H1 (cell line): ENCODE results near the gene ADD3. TPM values are rescaled to one million over a fixed set of nuclear protein-coding genes. Genes with fewer than 3 reads are reported as not detected.

ENCODE experiments used
- CTCF ChIA-PET: fragments of 300-600 bp; sonication (Branson Sonifier 250); formaldehyde crosslinking; loops from one replicate; lab custom pipeline; 2021; ENCODE audit not compliant: partially characterized antibody; lab: Charles Lee
- POLR2A ChIA-PET: fragments of 300-600 bp; sonication (Branson Sonifier 250); formaldehyde crosslinking; loops from one replicate; lab custom pipeline; 2021; ENCODE audit warnings: inconsistent platforms; ENCODE audit not compliant: partially characterized antibody; lab: Charles Lee
- DNase-seq, 2 experiments: peaks; one replicate each; pipeline versions ENCODE4 v3.0.0 to v3.0.0-alpha.2; 2010 to 2022; ENCODE audit warnings: low spot score in 2 of 2, low read depth in 1 of 2, mixed read lengths in 1 of 2
- FAIRE-seq: peaks from 2 replicates; lab custom pipeline; 2011; peaks lifted over from hg19 to GRCh38; lab: Jason Lieb, UNC
- H2AFZ ChIP-seq: 2 replicates; pipeline ENCODE4 v1.8.1; 2012; ENCODE audit warnings: low read length, inconsistent platforms
- H2AK5ac ChIP-seq: 2 replicates; pipeline ENCODE4 v1.6.1; 2013; ENCODE audit warnings: low read depth, low read length
- H2BK120ac ChIP-seq: replicated peaks from 2 replicates; pipeline ENCODE3; 2013; ENCODE audit warnings: low read depth, low read length, inconsistent platforms
- H2BK12ac ChIP-seq: 2 replicates; pipeline ENCODE4 v1.6.1; 2013; ENCODE audit warnings: low read depth, low read length
- H2BK15ac ChIP-seq: 2 replicates; pipeline ENCODE4 v1.6.1; 2013; ENCODE audit warnings: low read length
- H2BK20ac ChIP-seq: 2 replicates; pipeline ENCODE4 v1.6.1; 2013; ENCODE audit warnings: low read length
- H2BK5ac ChIP-seq: 2 replicates; pipeline ENCODE4 v1.6.1; 2013; ENCODE audit warnings: low read depth, low read length
- H3K14ac ChIP-seq: 2 replicates; pipeline ENCODE4 v1.6.1; 2013; ENCODE audit warnings: inconsistent platforms; ENCODE audit not compliant: insufficient read length
- H3K18ac ChIP-seq: 2 replicates; pipeline ENCODE4 v1.6.1; 2013; ENCODE audit warnings: low read length; ENCODE audit errors: extremely low read depth
- H3K23ac ChIP-seq: 2 replicates; pipeline ENCODE4 v1.6.1; 2013; ENCODE audit warnings: inconsistent platforms; ENCODE audit not compliant: insufficient read length
- H3K23me2 ChIP-seq: 2 replicates; pipeline ENCODE4 v1.6.1; 2013; ENCODE audit warnings: low read depth, low read length
- H3K27ac ChIP-seq: 2 replicates; pipeline ENCODE4 v1.6.1; 2011; ENCODE audit warnings: low read depth, low read length, inconsistent platforms
- H3K27me3 ChIP-seq, 4 experiments: replicated peaks in 1 of 4; 1 replicate in 1 of 4; 2 replicates in 3 of 4; pipeline versions ENCODE4 v1.6.1 to v1.8.1; 2011 to 2013; ENCODE audit warnings: low read length in 3 of 4, mild to moderate bottlenecking in 3 of 4, inconsistent platforms in 2 of 4, mixed read lengths in 2 of 4, moderate library complexity in 1 of 4; ENCODE audit not compliant: control insufficient read depth in 3 of 4, insufficient read depth in 3 of 4; ENCODE audit errors: extremely low read depth in 1 of 4
- H3K36me3 ChIP-seq, 4 experiments: 2 replicates each; pipeline versions ENCODE4 v1.6.1 to v1.8.1; 2011 to 2013; ENCODE audit warnings: mild to moderate bottlenecking in 4 of 4, low read length in 3 of 4, moderate library complexity in 2 of 4, control low read depth in 1 of 4, inconsistent platforms in 1 of 4; ENCODE audit not compliant: insufficient read depth in 4 of 4, control insufficient read depth in 2 of 4
- H3K4ac ChIP-seq: replicated peaks from 2 replicates; pipeline ENCODE3; 2013; ENCODE audit warnings: low read length, low read depth, mixed read lengths, inconsistent platforms; ENCODE audit not compliant: insufficient read length
- H3K4me1 ChIP-seq, 4 experiments: replicated peaks in 1 of 4; 1 replicate in 1 of 4; 2 replicates in 3 of 4; pipeline versions ENCODE4 v1.6.1 to v1.8.1; 2011 to 2013; ENCODE audit warnings: low read length in 3 of 4, inconsistent platforms in 2 of 4, mixed read lengths in 1 of 4; ENCODE audit not compliant: insufficient read depth in 4 of 4, control insufficient read depth in 3 of 4
- H3K4me2 ChIP-seq, 2 experiments: 2 replicates each; pipeline versions ENCODE4 v1.6.1 to v1.8.1; 2011 to 2013; ENCODE audit warnings: low read depth in 2 of 2, low read length in 2 of 2, control low read depth in 1 of 2, inconsistent platforms in 1 of 2, mild to moderate bottlenecking in 1 of 2; ENCODE audit not compliant: insufficient read depth in 1 of 2
- H3K4me3 ChIP-seq, 4 experiments: fragments of 200-600, 300-600 bp in 1 of 4; sonication (generic), shearing (Covaris generic), sonication (Bioruptor Twin) in 1 of 4; 2 replicates each; pipeline versions ENCODE4 v1.5.1 to v1.8.1; 2011 to 2016; ENCODE audit warnings: low read length in 4 of 4, low read depth in 3 of 4, control low read depth in 2 of 4, inconsistent platforms in 2 of 4, mild to moderate bottlenecking in 2 of 4, mixed read lengths in 1 of 4, moderate library complexity in 1 of 4; ENCODE audit not compliant: insufficient read depth in 2 of 4; ENCODE audit errors: extremely low read depth in 1 of 4
- H3K56ac ChIP-seq: replicated peaks from 2 replicates; pipeline ENCODE3; 2013; ENCODE audit warnings: low read depth, mild to moderate bottlenecking, mixed read lengths, low read length, inconsistent platforms; ENCODE audit not compliant: insufficient read length
- H3K79me1 ChIP-seq: 2 replicates; pipeline ENCODE4 v1.6.1; 2013; ENCODE audit warnings: low read depth, low read length, control low read depth
- H3K79me2 ChIP-seq, 2 experiments: 2 replicates each; pipeline versions ENCODE4 v1.6.1 to v1.8.1; 2012 to 2013; ENCODE audit warnings: low read length in 2 of 2, mild to moderate bottlenecking in 2 of 2, inconsistent platforms in 1 of 2; ENCODE audit not compliant: insufficient read depth in 2 of 2, control insufficient read depth in 1 of 2
- H3K9ac ChIP-seq, 4 experiments: replicated peaks in 1 of 4; 1 replicate in 1 of 4; 2 replicates in 3 of 4; pipeline versions ENCODE4 v1.6.1 to v1.8.1; 2011 to 2013; ENCODE audit warnings: low read depth in 3 of 4, low read length in 3 of 4, control low read depth in 2 of 4, mild to moderate bottlenecking in 2 of 4, moderate library complexity in 2 of 4, inconsistent platforms in 1 of 4; ENCODE audit errors: extremely low read depth in 1 of 4
- H3K9me3 ChIP-seq, 2 experiments: 2 replicates each; pipeline versions ENCODE4 v1.6.1 to v1.8.1; 2012 to 2013; ENCODE audit warnings: mild to moderate bottlenecking in 2 of 2, moderate library complexity in 2 of 2, control low read depth in 1 of 2, inconsistent platforms in 1 of 2, low read depth in 1 of 2, low read length in 1 of 2, mixed read lengths in 1 of 2; ENCODE audit not compliant: insufficient read depth in 2 of 2
- H4K20me1 ChIP-seq, 2 experiments: replicated peaks in 1 of 2; 2 replicates each; pipeline versions ENCODE3 to v1.8.1; 2011 to 2013; ENCODE audit warnings: inconsistent platforms in 2 of 2, low read length in 2 of 2, mild to moderate bottlenecking in 1 of 2; ENCODE audit not compliant: insufficient read depth in 2 of 2, control insufficient read depth in 1 of 2
- H4K5ac ChIP-seq: 2 replicates; pipeline ENCODE4 v1.6.1; 2013; ENCODE audit warnings: low read length, low read depth, mixed read lengths, inconsistent platforms; ENCODE audit not compliant: insufficient read length
- H4K8ac ChIP-seq: 2 replicates; pipeline ENCODE4 v1.8.0; 2013; ENCODE audit warnings: mild to moderate bottlenecking, moderate library complexity, low read length, inconsistent platforms; ENCODE audit not compliant: insufficient read depth; ENCODE audit errors: extremely low read depth
- H4K91ac ChIP-seq: replicated peaks from 2 replicates; pipeline ENCODE3; 2013; ENCODE audit warnings: low read length, mixed read lengths, inconsistent platforms; ENCODE audit not compliant: insufficient read length
- ASH2L ChIP-seq: fragments of 200-600, 300-600 bp; sonication (generic); IDR thresholded peaks from one replicate; pipeline ENCODE4 v1.7.1; 2017; ENCODE audit warnings: low read length
- BRCA1 ChIP-seq: IDR thresholded peaks from 2 replicates; pipeline ENCODE4 v1.6.1; 2012; ENCODE audit warnings: low read depth, low read length, improper control_type of control experiment
- CBX5 ChIP-seq: fragments of 300-800, 300-1000 bp; sonication (generic); IDR thresholded peaks from 2 replicates; pipeline ENCODE4 v1.7.1; 2016; ENCODE audit warnings: antibody characterized with exemption, low read length, low read depth
- HDAC6 ChIP-seq: IDR thresholded peaks from one replicate; pipeline ENCODE4 v1.7.1; 2012; ENCODE audit warnings: low read depth, mild to moderate bottlenecking, inconsistent platforms, low read length, moderate library complexity
- KDM1A ChIP-seq: fragments of 200-600, 300-600 bp; sonication (generic); IDR thresholded peaks from 2 replicates; pipeline ENCODE4 v1.7.1; 2016; ENCODE audit warnings: mild to moderate bottlenecking, low read length, borderline replicate concordance
- PHF8 ChIP-seq: fragments of 200-600 bp; sonication (generic); conservative IDR thresholded peaks from 2 replicates; pipeline ENCODE4 v1.7.1; 2012; ENCODE audit warnings: low read depth, mild to moderate bottlenecking, inconsistent platforms, low read length, moderate library complexity
- POLR2A ChIP-seq, 2 experiments: IDR thresholded peaks; 1 replicate in 1 of 2; 2 replicates in 1 of 2; pipeline ENCODE4 v1.6.1; 2011; ENCODE audit warnings: low read depth in 2 of 2, low read length in 2 of 2, mild to moderate bottlenecking in 2 of 2; ENCODE audit errors: control extremely low read depth in 1 of 2
- RAD21 ChIP-seq, 2 experiments: IDR thresholded peaks in 1 of 2; conservative IDR thresholded peaks in 1 of 2; 2 replicates each; pipeline ENCODE4 v1.6.1; 2011; ENCODE audit warnings: low read depth in 2 of 2, low read length in 2 of 2, improper control_type of control experiment in 1 of 2, inconsistent platforms in 1 of 2, mild to moderate bottlenecking in 1 of 2, moderate library complexity in 1 of 2
- SIX5 ChIP-seq: IDR thresholded peaks from 2 replicates; pipeline ENCODE4 v1.6.1; 2011; ENCODE audit warnings: mild to moderate bottlenecking, low read depth, low read length
- SP2 ChIP-seq: IDR thresholded peaks from 2 replicates; pipeline ENCODE4 v1.6.1; 2012; ENCODE audit warnings: mild to moderate bottlenecking, low read length, inconsistent platforms
- SRF ChIP-seq: IDR thresholded peaks from 2 replicates; pipeline ENCODE4 v1.6.1; 2011; ENCODE audit warnings: mild to moderate bottlenecking, low read depth, low read length, moderate library complexity
- SUZ12 ChIP-seq: fragments of 200-600 bp; sonication (generic); IDR thresholded peaks from 2 replicates; pipeline ENCODE4 v1.6.1; 2012; ENCODE audit warnings: mild to moderate bottlenecking, inconsistent platforms, low read length, moderate library complexity, mixed read lengths
- TAF1 ChIP-seq: IDR thresholded peaks from 2 replicates; pipeline ENCODE4 v1.6.1; 2011; ENCODE audit warnings: mild to moderate bottlenecking, low read depth, low read length
- TBP ChIP-seq: IDR thresholded peaks from 2 replicates; pipeline ENCODE4 v1.6.1; 2011; ENCODE audit warnings: low read depth, low read length, improper control_type of control experiment
- WGBS, 2 experiments: shearing (Covaris generic) in 1 of 2; methylation state at CpG; one replicate each; pipeline versions ENCODE4 v1.1.6 to v1.1.7; 2013 to 2015; ENCODE audit warnings: low lambda C conversion rate in 2 of 2, mixed read lengths in 2 of 2, inconsistent platforms in 1 of 2, low coverage in 1 of 2, missing lambda C conversion rate in 1 of 2; ENCODE audit not compliant: insufficient replicate concordance in 2 of 2, insufficient coverage in 1 of 2, insufficient read length in 1 of 2; ENCODE audit errors: extremely low coverage in 1 of 2, missing lambda C conversion rate in 1 of 2; 5-methylcytosine and 5-hydroxymethylcytosine counted together
- polyA plus RNA-seq, 7 experiments: library from polyadenylated mRNA; depleted of rRNA in 3 of 7; stranded (reverse) in 5 of 7; unstranded in 2 of 7; fragments of >200 nt in 5 of 7; fragments of 200-250 nt in 2 of 7; gene quantifications; 1 replicate in 5 of 7; 2 replicates in 1 of 7; 4 replicates in 1 of 7; pipeline versions ENCODE4 v1.2.1 to v1.2.3, GENCODE V29; 2011 to 2013; ENCODE audit warnings: missing spikeins in 2 of 7, mixed read lengths in 2 of 7
- total RNA-seq: library from RNA; stranded (reverse); fragmentation: NEBNext Ultra II Directional; extraction: Animal tissue kit (Norgen Biotek cat#: 25700); gene quantifications from 2 replicates; pipeline ENCODE4 v1.2.1, GENCODE V29; 2021

Gene ADD3
- total and polyA plus RNA-seq, 2 of the 8 experiments (the other 6 are each of a cell fraction or from before 2014, with no cell fraction given), result 44.7 to 85.6 TPM

GRCh38 chr10:110165239-110165638 lies 157.5 kb downstream of the ADD3 start:
- H2BK15ac ChIP-seq, result no peak overlapping the region
- POLR2A ChIA-PET, result interaction anchor here (0.7 to 1.6 kb wide), 3 partner anchors 9 to 45 kb away, joined by 3 to 5 read pairs (median 4); no protein-coding TSS in a partner anchor
- no peaks in the 10 kb centered on the region for H3K9me3 ChIP-seq
- peaks cover 50 to 83% (median 75%) of the 10 kb centered on the region in 4 experiments for H3K27me3 ChIP-seq
- no peak overlapping the region for H3K27ac ChIP-seq
- H4K5ac ChIP-seq, result no peak overlapping the region
- H2BK20ac ChIP-seq, result no peak overlapping the region
- no peak overlapping the region for H2BK120ac ChIP-seq
- H3K9ac ChIP-seq, result no peak overlapping the region
- FAIRE-seq, result no peak
- no peaks in the 10 kb centered on the region for H3K79me1 ChIP-seq
- H3K4ac ChIP-seq, result no peak overlapping the region
- DNase-seq, result peak in 1 of 2 experiments; percentile 14
- no peaks in the 10 kb centered on the region for H3K79me2 ChIP-seq
- WGBS, 2 experiments, result 87% methylated on average over 6 of the region's 6 CpGs; no CpG with 5 or more reads in 1 of the 2 experiments
- H3K18ac ChIP-seq, result no peak overlapping the region
- TF ChIP-seq CBX5 (no peak), SRF (no peak), TBP (no peak), SP2 (no peak), PHF8 (no peak), SIX5 (no peak), KDM1A (no peak), TAF1 (no peak), SUZ12 (no peak; the same call in 1 of the 2 replicates), BRCA1 (no peak), ASH2L (no peak), POLR2A (IDR thresholded peaks at IDR 0.05; ENCODE audit: control extremely low read depth in 1 of 2, low read depth in 2 of 2, low read length in 2 of 2) (no peak), HDAC6 (no peak), RAD21 (IDR thresholded peaks at IDR 0.05 in 1 of 2, conservative IDR thresholded peaks at IDR 0.05 in 1 of 2; ENCODE audit: low read depth in 2 of 2, low read length in 2 of 2) (no peak)
- CTCF ChIA-PET, result interaction anchor here (0.8 to 5.1 kb wide), 8 partner anchors 10 to 59 kb away, joined by 4 to 39 read pairs (median 10); no protein-coding TSS in a partner anchor
- no peak overlapping the region for H3K23ac ChIP-seq
- H3K56ac ChIP-seq, result no peak overlapping the region
- no peak overlapping the region for H4K91ac ChIP-seq
- no peak overlapping the region for H2AK5ac ChIP-seq
- peaks cover 0 to 28% of the 10 kb centered on the region in 2 experiments for H4K20me1 ChIP-seq
- H2BK12ac ChIP-seq, result no peak overlapping the region
- no peak overlapping the region for H3K14ac ChIP-seq
- no peak overlapping the region for H3K4me2 ChIP-seq
- no peak overlapping the region for H4K8ac ChIP-seq
- H3K23me2 ChIP-seq, result no peaks in the 10 kb centered on the region
- no peak overlapping the region for H2AFZ ChIP-seq
- H3K4me1 ChIP-seq, result peaks cover 4 to 22% (median 9%) of the 10 kb centered on the region in 4 experiments
- no peak overlapping the region for H3K4me3 ChIP-seq
- H2BK5ac ChIP-seq, result no peak overlapping the region
- no peaks in the 10 kb centered on the region for H3K36me3 ChIP-seq
